HepG2 (cell line): ENCODE results near the gene TAF1C. TPM values are rescaled to one million over a fixed set of nuclear protein-coding genes. Genes with fewer than 3 reads are reported as not detected.

Source experiments
- ATAC-seq: fragments of 200-7000 bp; cut with Tn5 transposase; 3 replicates; pipeline ENCODE4 v1.9.1; 2020; ENCODE audit warnings: mild to moderate bottlenecking, moderate library complexity
- BruUV-seq: library from RNA; stranded (reverse); fragments of 400-500 nt; replicated peaks from 2 replicates; lab custom pipeline; 2021; lab: Mats Ljungman, UMichigan
- CTCF ChIA-PET: fragments of 300-600 bp; formaldehyde crosslinking; extraction: SDS; loops from one replicate; lab custom pipeline; 2021; ENCODE audit warnings: low total read pairs, inconsistent platforms, low intra/inter-chr PET ratio; lab: Yijun Ruan, JAX
- POLR2A ChIA-PET: fragments of 350-600 bp; sonication (Branson Sonifier 250); formaldehyde crosslinking; loops from one replicate; lab custom pipeline; 2020; ENCODE audit warnings: antibody characterized with exemption, inconsistent platforms; lab: Yijun Ruan, JAX
- DNase-seq: peaks from one replicate; pipeline ENCODE4 v3.0.0-alpha.2; 2015; ENCODE audit warnings: low spot score
- FAIRE-seq: peaks from 3 replicates; lab custom pipeline; 2011; peaks lifted over from hg19 to GRCh38; lab: Jason Lieb, UNC
- H2AFZ ChIP-seq: one replicate; pipeline ENCODE4 v1.6.1; 2011; ENCODE audit warnings: low read length, inconsistent platforms
- H3K27ac ChIP-seq: fragments of 300-600 bp; 3 replicates; pipeline ENCODE4 v1.8.0; 2011; ENCODE audit warnings: mixed run types, mild to moderate bottlenecking, mixed read lengths, low read length, inconsistent platforms; ENCODE audit not compliant: insufficient read depth; ENCODE audit errors: extremely low read length
- H3K27me3 ChIP-seq, 2 experiments: fragments of 200-600 bp in 1 of 2; 2 replicates in 1 of 2; 3 replicates in 1 of 2; pipeline versions ENCODE4 v1.6.0 to v1.8.0; 2011; ENCODE audit warnings: low read length in 2 of 2, mild to moderate bottlenecking in 2 of 2, moderate library complexity in 2 of 2, inconsistent platforms in 1 of 2; ENCODE audit not compliant: insufficient read depth in 2 of 2, control insufficient read depth in 1 of 2
- H3K36me3 ChIP-seq, 2 experiments: fragments of 200-600 bp in 1 of 2; replicated peaks in 1 of 2; 2 replicates in 1 of 2; 3 replicates in 1 of 2; pipeline versions ENCODE4 v1.5.1 to v1.8.0; 2011; ENCODE audit warnings: low read length in 2 of 2, inconsistent platforms in 1 of 2; ENCODE audit not compliant: insufficient read depth in 2 of 2, control insufficient read depth in 1 of 2
- H3K4me1 ChIP-seq: 2 replicates; pipeline ENCODE4 v1.5.1; 2012; ENCODE audit warnings: low read length, inconsistent platforms; ENCODE audit not compliant: insufficient read depth
- H3K4me2 ChIP-seq: 2 replicates; pipeline ENCODE4 v1.6.0; 2011; ENCODE audit warnings: low read depth, low read length, inconsistent platforms
- H3K4me3 ChIP-seq, 3 experiments: fragments of 200-600 bp in 1 of 3; sonication (generic), shearing (Covaris generic) in 1 of 3; replicated peaks in 1 of 3; 2 replicates each; pipeline ENCODE4 v1.5.1; 2011 to 2016; ENCODE audit warnings: low read length in 3 of 3, inconsistent platforms in 2 of 3, low read depth in 2 of 3, mild to moderate bottlenecking in 2 of 3, control low read depth in 1 of 3, mixed read lengths in 1 of 3; ENCODE audit not compliant: insufficient read depth in 1 of 3
- H3K79me2 ChIP-seq: one replicate; pipeline ENCODE4 v1.6.1; 2011; ENCODE audit warnings: low read length, inconsistent platforms; ENCODE audit not compliant: insufficient read depth
- H3K9ac ChIP-seq: 2 replicates; pipeline ENCODE4 v1.6.0; 2011; ENCODE audit warnings: mild to moderate bottlenecking, low read depth, low read length, inconsistent platforms; ENCODE audit not compliant: insufficient read depth
- H3K9me3 ChIP-seq: 2 replicates; pipeline ENCODE4 v1.5.1; 2012; ENCODE audit warnings: mild to moderate bottlenecking, low read length
- H4K20me1 ChIP-seq: 2 replicates; pipeline ENCODE4 v1.6.0; 2011; ENCODE audit warnings: inconsistent platforms, mild to moderate bottlenecking, low read length, moderate library complexity; ENCODE audit not compliant: insufficient read depth
- KLF11 ChIP-seq: IDR thresholded peaks from 2 replicates; pipeline ENCODE4 v1.6.1; 2016; ENCODE audit warnings: missing compliant biosample characterization
- RFX5 ChIP-seq: IDR thresholded peaks from 2 replicates; pipeline ENCODE4 v1.6.1; 2011; ENCODE audit warnings: low read depth, low read length, improper control_type of control experiment
- ZNF543 ChIP-seq: sonication (generic); formaldehyde crosslinking; IDR thresholded peaks from 2 replicates; pipeline ENCODE4 v1.4.0; 2020; ENCODE audit warnings: mild to moderate bottlenecking, missing genetic modification reagents
- ZNF75D ChIP-seq: sonication (generic); formaldehyde crosslinking; IDR thresholded peaks from 2 replicates; pipeline ENCODE4 v1.8.1; 2023; ENCODE audit warnings: missing genetic modification reagents, mild to moderate bottlenecking, borderline replicate concordance
- WGBS: methylation state at CpG from one replicate; pipeline ENCODE4 v1.1.6; 2017; ENCODE audit warnings: low lambda C conversion rate; 5-methylcytosine and 5-hydroxymethylcytosine counted together
- in situ Hi-C: cut with HindIII; loops from 2 replicates; pipeline ENCODE4 v1.10.0; 2017; ENCODE audit warnings: low pct_unique_long_range_greater_than_20kb; ENCODE audit not compliant: extremely low pct_ligation_motif_present
- intact Hi-C: fragments of 100-400 bp; cut with micrococcal nuclease; formaldehyde crosslinking; loops from one replicate; pipeline ENCODE4 v1.10.0; 2022; ENCODE audit not compliant: unreplicated experiment
- polyA plus RNA-seq, 8 experiments: library from polyadenylated mRNA; depleted of rRNA in 3 of 8; stranded (reverse) in 7 of 8; unstranded in 1 of 8; fragments of >200 nt; fragmentation: Illumina TruSeq in 4 of 8; extraction: Trizol in 4 of 8; gene quantifications; 2 replicates each; pipeline versions ENCODE4 v1.2.1 to v1.2.3, GENCODE V29; 2011 to 2016; ENCODE audit warnings: low read depth in 4 of 8, missing spikeins in 1 of 8, mixed read lengths in 1 of 8; ENCODE audit not compliant: insufficient read depth in 1 of 8
- total RNA-seq, 5 experiments: library from RNA; depleted of rRNA; stranded (reverse); fragments of >200 nt; fragmentation: Illumina TruSeq; extraction: Trizol; gene quantifications; 2 replicates each; pipeline ENCODE4 v1.2.3, GENCODE V29; 2016; ENCODE audit warnings: low read depth in 1 of 5
- TF ChIP-seq, protein P1 (sequence below): sonication (generic); formaldehyde crosslinking; IDR thresholded peaks from 2 replicates; pipeline ENCODE4 v1.5.0; 2020; ENCODE audit warnings: missing genetic modification reagents, mild to moderate bottlenecking, borderline replicate concordance
- TF ChIP-seq, protein P2 (sequence below): sonication (generic); formaldehyde crosslinking; IDR thresholded peaks from 2 replicates; pipeline ENCODE4 v1.9.0; 2022; ENCODE audit warnings: missing genetic modification reagents, mild to moderate bottlenecking, borderline replicate concordance

Gene TAF1C
- total and polyA plus RNA-seq, 2 of the 13 experiments (the other 11 are each of a cell fraction or from before 2014, with no cell fraction given), result 15.6 to 20.8 TPM

DNA sequence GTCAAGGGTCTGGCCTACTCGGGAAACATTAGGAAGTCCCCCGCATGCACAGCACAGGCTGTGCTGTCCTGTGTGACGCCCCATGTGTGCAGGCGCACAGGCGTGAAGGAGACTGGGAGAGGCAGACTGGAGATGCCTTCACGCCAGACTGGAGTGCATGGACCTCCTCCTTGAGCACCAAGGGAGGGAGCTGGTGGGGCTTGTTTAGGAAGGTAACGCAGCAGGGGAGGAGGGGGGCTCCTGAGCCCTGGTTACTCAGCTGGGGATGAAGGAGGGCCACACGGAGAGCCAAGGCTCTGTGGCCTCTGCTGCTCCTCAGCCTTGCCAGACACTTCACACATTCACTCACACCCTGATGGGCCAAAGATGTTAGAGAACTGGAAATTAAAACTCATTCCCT is 49.6 kb downstream of the TAF1C start:
- in situ Hi-C loops (no loop called here), intact Hi-C loops (no loop called here)
- H2AFZ ChIP-seq, result no peak overlapping the region
- H3K9ac ChIP-seq, result no peak overlapping the region
- FAIRE-seq, result no peak
- WGBS, result 98% methylated on average over 8 of the region's 8 CpGs
- no peak for ATAC-seq
- H3K4me1 ChIP-seq, result peaks cover 76% of the 10 kb centered on the region
- ChIA-PET POLR2A (interaction anchor here (1.1 to 8.6 kb wide), 3 partner anchors 19 to 41 kb away, joined by 3 to 142 read pairs (median 4); partner anchors contain the start of gene MBTPS1), CTCF (no interaction called here)
- H3K79me2 ChIP-seq, result peaks cover 62% of the 10 kb centered on the region
- TF ChIP-seq KLF11 (CRISPR knock-in tag) (no peak), ZNF75D (CRISPR knock-in tag) (0 out of 2 replicates have a peak, but pooled peaks have one; percentile 47), ZNF543 (CRISPR knock-in tag) (no peak), RFX5 (no peak)
- TF ChIP-seq, protein P1, sequence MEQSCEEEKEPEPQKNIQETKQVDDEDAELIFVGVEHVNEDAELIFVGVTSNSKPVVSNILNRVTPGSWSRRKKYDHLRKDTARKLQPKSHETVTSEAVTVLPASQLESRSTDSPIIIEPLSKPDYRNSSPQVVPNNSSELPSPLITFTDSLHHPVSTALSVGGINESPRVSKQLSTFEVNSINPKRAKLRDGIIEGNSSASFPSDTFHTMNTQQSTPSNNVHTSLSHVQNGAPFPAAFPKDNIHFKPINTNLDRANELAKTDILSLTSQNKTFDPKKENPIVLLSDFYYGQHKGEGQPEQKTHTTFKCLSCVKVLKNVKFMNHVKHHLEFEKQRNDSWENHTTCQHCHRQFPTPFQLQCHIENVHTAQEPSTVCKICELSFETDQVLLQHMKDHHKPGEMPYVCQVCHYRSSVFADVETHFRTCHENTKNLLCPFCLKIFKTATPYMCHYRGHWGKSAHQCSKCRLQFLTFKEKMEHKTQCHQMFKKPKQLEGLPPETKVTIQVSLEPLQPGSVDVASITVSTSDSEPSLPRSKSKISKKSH (CRISPR knock-in tag), result no peak
- TF ChIP-seq, protein P2, sequence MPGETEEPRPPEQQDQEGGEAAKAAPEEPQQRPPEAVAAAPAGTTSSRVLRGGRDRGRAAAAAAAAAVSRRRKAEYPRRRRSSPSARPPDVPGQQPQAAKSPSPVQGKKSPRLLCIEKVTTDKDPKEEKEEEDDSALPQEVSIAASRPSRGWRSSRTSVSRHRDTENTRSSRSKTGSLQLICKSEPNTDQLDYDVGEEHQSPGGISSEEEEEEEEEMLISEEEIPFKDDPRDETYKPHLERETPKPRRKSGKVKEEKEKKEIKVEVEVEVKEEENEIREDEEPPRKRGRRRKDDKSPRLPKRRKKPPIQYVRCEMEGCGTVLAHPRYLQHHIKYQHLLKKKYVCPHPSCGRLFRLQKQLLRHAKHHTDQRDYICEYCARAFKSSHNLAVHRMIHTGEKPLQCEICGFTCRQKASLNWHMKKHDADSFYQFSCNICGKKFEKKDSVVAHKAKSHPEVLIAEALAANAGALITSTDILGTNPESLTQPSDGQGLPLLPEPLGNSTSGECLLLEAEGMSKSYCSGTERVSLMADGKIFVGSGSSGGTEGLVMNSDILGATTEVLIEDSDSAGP (CRISPR knock-in tag), result 0 out of 2 replicates have a peak, but pooled peaks have one; percentile 18
- DNase-seq, result no peak
- H3K27me3 ChIP-seq, result no peaks in the 10 kb centered on the region
- H3K36me3 ChIP-seq, result no peaks in the 10 kb centered on the region
- H3K4me2 ChIP-seq, result no peak overlapping the region
- H4K20me1 ChIP-seq, result peaks cover 3% of the 10 kb centered on the region; the same call in 1 of the 2 replicates
- H3K9me3 ChIP-seq, result no peaks in the 10 kb centered on the region
- H3K4me3 ChIP-seq, result no peak overlapping the region
- H3K27ac ChIP-seq, result peak overlapping the region; percentile 2
- no TSS peak for BruUV-seq
